B cell (primary cell): ENCODE results near the gene LRP1.

Experiments used
- CTCF ChIP-seq: fragments of 200-600 bp; IDR thresholded peaks from one replicate; pipeline ENCODE4 v1.8.0; 2022; ENCODE audit warnings: antibody characterized with exemption, mild to moderate bottlenecking
- EZH2 ChIP-seq: IDR thresholded peaks from 2 replicates; pipeline ENCODE4 v1.6.1; 2012; ENCODE audit warnings: borderline replicate concordance, low read depth, mild to moderate bottlenecking, moderate library complexity, low read length; ENCODE audit not compliant: insufficient read depth, poor library complexity, severe bottlenecking

DNA sequence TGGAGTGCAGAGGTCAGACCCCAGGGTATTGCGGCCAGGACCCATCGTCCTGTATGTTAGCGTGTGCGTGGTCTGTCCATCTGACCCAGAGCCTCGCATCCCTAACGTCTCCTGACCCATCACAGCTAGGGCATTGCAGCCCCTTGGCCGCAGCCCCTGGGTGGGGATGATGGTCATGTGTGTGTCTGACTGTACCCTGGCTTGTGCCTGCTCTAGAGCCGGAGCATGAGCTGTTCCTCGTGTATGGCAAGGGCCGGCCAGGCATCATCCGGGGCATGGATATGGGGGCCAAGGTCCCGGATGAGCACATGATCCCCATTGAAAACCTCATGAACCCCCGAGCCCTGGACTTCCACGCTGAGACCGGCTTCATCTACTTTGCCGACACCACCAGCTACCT, 29.9 kb downstream of the LRP1 start:
- TF ChIP-seq CTCF (no peak), EZH2 (no peak)
